Right kidney (tissue), 1 donor: Measurements from ENCODE around the gene TUB.

Experiments used
- DNase-seq: peaks from one replicate; pipeline ENCODE4 v3.0.0-alpha.2; 2016

Gene TUB

GRCh38 chr11:8068605-8069221 is 12.3 kb upstream of the TUB start:
- DNase-seq, result peak; percentile 49

DNA sequence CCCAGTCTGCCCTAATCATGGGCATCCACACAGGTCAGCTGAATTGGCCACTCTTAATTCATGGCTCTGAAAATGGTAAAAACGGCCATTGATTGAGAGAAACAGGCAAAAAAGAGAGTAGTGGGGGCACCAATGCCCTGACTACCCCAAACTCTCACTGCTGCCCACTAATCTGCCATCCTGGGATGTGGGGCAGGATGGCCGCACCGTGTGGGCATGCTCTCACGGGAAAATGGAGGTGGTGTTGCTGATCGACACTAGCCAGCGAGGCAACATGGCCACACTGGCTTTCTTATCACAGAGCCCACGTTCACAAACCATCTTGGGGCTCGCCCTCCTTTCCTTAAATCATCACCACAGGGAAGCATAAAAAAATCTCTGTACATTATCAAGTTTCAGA is 11.2 kb upstream of the TUB start:
- DNase-seq, result no peak

GRCh38 chr11:8070417-8071115 is 10.4 kb upstream of the TUB start:
- no peak for DNase-seq

DNA sequence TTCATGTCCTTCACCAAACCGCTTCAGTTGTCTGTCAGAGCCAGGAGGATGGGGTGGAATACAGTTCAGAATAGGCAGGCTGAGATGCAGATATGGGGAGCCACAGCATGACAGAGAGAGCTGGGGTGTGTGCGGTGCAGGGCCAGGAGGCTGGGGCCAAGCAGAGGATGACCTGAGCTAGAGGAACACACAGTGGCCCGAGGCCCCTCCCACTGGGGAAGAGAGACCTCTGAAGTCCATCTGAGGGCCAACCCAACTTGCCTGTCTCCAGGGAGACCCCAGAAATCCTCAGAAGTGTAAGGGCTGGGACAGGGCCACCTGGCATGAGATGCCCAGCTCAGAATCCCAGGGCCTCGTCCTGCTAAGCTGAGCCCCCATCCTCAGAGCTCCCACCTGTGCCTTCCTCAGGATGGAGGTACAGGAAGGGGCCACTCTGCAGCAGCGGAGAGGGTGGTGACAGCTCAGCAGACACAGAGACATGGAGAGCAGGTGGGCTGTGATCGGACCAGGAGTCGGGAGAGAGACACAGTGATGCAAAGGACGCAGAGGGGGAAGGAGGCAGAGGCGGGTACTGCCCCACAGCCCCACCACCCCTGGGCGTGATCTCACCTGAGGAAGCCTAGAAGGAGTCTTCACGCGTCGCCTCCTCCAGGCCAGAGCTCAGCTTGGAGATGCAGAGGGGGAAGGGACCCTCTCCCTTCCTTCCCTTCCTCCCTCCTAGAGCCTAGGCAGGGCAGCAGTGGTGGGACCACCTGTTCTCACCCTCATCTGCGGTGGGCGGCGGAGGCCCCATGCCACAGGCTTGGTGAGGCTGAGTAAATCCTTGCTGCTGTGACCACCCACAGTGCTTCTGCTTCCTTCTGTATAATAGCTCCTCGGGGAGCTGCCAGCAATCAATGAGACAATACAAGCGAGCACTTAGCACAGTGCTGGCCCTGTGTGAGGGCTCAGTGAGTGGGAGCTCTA is 9.1 kb upstream of the TUB start:
- peak; percentile 0 for DNase-seq

DNA sequence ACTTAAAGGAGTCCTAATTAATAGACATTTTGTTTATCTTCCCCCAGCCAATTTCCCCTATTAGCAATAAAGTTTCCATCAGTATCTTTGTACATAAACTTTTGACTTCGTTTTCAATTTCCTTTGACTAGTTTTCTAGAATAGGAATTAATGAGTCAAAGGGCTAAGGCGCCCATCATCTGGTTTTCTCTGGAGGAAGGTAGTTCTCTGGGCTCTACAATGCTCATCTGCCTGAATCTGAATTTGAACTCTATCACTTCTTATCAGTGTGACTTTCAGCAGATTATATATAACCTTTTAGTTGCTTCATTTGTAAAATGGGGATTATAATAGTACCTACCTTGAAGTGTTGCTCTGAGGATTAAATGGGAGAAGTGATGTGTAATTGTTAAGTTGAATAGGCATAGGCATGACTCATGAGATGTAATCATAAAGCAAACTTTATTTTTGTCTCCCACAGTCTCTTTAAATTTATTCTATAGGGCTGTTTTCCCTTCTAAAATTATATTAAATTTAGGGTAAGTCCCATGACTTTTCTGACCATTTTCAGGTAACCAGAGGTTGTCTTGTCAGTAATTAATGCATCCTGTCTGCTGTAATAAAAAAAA is 5.8 kb upstream of the TUB start:
- DNase-seq, result no peak

- no peak for DNase-seq
Observed at GRCh38 chr11:8079111-8079675, 1.8 kb upstream of the TUB start.

DNA sequence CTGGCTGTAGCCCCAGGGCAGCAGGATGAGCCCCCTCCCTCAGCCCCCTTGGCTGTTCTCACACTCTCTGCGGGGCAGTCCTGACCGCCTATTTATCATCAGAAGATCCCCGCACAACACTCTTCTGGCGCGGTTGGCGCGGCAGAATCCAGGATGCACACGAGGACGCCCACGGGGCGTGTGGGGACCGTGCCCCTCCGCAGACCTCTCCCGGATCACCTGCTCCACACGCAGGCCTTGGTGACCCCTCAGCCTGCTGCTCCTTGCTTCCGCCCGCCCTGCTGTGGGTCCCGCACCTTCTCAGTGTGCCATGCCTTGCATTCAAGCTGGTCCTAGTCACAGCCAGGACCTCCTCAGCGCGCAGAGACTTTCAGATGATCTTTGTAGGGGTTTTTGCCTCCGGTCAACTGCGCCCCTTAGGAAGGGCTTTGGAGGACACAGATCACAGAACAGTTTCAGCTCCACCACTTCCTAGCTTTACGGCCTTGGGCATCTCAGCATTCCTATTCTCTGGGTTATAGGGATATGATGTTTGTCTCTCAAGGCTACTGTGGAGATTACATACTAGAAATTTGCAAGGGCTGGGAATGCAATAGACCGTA is 841 bp upstream of the TUB start:
- DNase-seq, result no peak

DNA sequence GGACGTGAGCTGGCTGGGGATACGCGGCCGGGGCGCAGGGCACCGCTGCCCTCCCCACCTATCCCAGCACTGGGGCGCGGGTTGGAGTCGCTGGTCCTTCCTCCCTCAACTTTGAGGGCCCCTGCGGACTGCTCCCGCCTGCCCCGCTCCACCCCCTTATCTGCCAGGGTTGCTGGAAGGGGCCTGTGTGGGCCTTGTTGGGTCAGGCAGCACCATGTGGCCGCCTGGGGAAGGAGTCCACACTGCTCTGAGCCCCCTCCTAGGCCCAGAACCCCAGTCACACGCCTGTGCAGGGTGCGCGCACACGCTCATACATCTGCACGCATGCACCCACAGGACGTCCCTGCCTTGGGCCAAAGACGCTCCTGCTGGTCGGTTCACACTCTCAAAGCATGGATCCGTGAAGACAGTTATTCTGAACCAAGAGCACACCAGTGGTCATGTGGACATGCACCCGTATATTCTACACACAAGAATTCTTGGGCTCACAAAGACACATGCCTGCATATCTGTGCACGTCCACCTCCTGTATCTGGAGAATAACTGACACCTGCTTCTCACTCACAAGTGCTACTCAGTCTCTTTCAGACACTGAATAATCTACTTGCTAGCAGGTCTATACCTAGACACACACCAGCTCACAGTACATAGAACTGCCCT is 710 bp downstream of the TUB start:
- peak; percentile 68 for DNase-seq

- no peak for DNase-seq
Observed at GRCh38 chr11:8082391-8083087, 1.5 kb downstream of the TUB start.

GRCh38 chr11:8083088-8083395 is 2.0 kb downstream of the TUB start:
- no peak for DNase-seq

- DNase-seq, result no peak
Observed at GRCh38 chr11:8083871-8084281, 2.9 kb downstream of the TUB start.

GRCh38 chr11:8084352-8084751 is 3.3 kb downstream of the TUB start:
- DNase-seq, result no peak

DNA sequence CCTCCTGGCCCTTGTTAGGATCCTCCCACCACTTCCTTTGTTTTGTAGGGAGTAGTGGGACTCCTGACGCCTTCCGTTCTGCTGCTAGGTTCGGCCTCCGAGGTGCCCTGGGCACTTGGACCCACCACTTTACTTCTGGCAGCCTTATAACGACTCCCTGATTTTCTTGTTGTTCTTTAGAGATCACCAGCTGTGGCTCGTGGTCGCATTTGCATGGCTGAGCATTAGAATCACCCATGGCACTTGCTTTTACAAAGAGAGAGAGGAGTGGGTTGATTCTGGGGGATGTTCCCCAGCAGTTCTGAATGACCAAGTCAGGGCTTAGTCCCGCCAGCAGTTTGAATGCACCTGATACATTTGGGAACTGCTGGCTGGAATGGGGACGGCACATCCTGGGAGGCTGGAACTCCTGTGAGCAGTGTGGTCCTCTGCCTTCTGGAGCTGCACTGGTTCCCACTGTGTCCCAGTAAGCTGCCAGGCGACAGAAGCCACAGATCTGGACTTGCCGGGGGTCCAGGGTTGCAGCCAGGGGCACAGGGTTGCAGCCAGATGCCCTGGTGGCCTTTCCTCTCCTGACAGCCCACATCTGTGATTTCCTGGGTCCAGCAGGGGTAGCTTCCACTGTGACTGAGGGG is 4.1 kb downstream of the TUB start:
- DNase-seq, result no peak

- DNase-seq, result no peak
Observed at GRCh38 chr11:8086001-8086479, 5.0 kb downstream of the TUB start.

DNA sequence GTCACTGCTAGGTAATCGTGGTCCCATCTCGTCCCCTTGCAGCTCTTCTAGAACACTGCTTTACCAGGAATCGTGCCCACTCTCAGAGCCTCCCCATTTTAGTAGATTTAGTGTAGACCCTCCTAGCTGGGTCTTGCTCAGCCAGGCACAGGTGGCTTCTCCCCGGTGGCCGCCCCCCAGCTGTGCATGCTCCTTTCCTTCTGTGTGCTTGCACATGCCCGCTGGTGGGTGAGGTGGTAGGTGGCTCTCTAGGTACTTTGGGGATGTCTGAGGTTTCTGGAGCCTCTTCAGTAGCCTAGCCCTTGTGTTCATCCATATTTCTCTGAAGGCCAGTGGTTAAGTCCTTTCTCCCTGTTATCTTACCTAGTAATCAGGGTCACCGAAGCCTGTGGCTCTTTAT is 5.6 kb downstream of the TUB start:
- no peak for DNase-seq

DNA sequence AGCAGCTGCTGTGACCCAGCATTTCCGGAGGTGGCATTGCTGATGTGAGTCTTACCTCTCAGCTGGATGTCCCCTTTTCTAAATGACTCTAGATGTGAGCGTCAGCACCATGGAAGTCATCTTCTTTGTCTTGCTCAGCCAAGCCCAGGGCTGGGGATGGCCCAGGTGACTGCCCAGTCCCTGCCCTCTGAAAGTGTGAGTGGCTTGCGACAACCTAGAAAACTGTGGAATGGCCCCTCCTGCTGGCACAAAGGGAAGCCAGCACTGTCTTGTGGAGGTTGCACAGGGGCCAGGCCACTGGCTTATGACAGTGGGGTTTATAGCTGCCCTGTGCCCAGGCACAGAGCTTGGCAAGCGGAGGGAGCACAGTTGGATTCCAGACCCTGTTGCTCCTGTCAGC is 6.2 kb downstream of the TUB start:
- no peak for DNase-seq

DNA sequence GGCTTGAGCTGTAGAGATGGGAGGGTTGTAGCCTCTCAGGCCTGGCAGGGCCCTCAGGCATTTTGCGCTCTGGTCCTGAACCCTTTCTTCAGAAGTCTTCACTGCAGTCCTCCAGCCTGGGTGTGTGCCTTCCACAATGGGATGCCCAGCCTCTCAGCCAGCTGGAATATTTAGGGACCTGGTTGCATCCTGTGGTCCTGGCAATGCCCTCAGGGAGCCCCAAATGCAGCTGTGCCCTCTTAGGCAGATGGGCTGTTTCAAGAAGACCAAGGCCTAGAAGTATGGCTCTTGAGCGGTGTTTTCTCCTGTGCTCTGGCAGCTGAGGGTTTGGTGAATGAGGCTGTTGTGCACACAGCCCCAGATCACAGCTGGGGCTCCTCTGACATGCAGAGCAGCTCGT is 6.7 kb downstream of the TUB start:
- DNase-seq, result no peak

DNA sequence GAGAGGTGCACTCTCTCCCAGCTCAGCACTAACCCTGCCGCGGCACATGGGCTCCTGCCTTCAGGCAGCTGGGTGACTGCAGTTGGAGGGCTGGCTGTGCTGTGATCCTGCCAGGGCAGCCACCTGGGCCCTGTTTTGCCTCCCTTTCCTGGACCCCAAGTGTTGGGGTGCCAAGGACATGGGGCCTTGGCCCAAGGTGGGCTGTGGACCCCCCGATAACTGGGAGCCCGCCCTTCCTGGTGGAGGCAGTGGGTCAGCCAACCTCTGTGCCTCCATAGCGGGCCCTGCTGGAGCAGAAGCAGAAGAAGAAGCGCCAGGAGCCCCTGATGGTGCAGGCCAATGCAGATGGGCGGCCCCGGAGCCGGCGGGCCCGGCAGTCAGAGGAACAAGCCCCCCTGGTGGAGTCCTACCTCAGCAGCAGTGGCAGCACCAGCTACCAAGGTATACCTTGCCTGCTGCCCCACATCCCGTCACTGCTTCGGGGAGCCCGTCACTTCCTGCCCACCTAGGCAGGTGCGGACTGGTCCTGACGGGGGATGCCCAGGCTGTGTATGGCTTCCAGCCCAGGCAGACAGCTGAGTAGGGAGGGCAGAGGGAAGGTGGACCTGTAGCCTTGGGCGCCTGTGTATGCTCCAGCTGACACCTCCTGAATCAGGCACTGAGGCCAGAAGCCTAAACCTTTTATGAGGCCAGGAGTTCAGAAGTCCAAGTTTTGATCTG is 8.9 kb downstream of the TUB start:
- no peak for DNase-seq

DNA sequence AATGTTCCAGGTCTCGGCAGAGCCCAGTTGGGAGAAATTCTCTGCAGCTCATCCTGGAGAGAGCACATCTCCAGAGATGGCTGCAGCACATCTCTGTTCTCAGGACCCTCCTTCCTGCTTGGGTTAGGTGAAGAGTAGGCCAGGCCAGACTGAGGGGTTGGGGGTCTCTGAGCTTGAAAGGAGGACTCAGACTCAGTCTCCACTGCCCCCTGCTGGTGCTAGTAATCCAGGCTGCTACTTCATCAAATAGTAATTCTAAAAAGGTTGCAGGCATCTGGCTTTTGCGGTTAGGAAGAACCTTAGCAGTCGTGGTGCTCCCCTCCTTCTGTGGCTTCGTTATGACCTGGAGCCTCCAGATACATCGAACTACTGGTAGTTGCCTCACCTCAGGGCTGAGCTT is 9.7 kb downstream of the TUB start:
- no peak for DNase-seq

DNA sequence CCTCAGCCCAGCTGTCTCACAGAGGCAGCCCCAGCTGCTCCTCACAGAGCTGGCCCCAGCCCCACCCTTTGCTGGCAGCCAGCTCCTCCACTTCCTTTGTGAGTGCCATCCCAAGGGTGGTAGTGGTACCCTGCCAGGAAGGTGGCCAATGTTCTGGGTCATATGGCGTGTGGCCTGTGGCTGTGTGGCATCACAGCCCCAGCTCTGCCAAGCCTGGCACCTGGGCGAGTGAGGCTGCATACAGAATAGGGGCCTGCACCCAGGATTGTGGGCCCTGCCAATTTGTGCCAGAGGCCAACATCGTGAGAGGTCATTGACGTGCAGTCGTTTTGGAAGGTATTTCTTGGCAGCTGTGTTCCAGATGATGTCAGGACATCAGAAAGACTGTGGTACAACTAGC is 10.7 kb downstream of the TUB start:
- DNase-seq, result no peak
